GM21825 (cell line): ENCODE data around the gene CALB2.
"Not testable (repeated sequence)": the region's sequence is repeated elsewhere in the genome, so short reads cannot be mapped to it uniquely, and the experiment has no call there.

Source experiments
- ATAC-seq: cut with Tn5 transposase; IDR thresholded peaks from one replicate; pipeline ENCODE4 v1.9.1; 2021; ENCODE audit warnings: mild to moderate bottlenecking, moderate library complexity; ENCODE audit not compliant: unreplicated experiment

CALB2 gene

GRCh38 chr16:71358464-71358998 is at the start of gene CALB2:
TSS of gene CALB2 (plus strand) at chr16:71358723. CDS start at chr16:71358793, 70 bp downstream.
- ATAC-seq, result peak; percentile 79

DNA sequence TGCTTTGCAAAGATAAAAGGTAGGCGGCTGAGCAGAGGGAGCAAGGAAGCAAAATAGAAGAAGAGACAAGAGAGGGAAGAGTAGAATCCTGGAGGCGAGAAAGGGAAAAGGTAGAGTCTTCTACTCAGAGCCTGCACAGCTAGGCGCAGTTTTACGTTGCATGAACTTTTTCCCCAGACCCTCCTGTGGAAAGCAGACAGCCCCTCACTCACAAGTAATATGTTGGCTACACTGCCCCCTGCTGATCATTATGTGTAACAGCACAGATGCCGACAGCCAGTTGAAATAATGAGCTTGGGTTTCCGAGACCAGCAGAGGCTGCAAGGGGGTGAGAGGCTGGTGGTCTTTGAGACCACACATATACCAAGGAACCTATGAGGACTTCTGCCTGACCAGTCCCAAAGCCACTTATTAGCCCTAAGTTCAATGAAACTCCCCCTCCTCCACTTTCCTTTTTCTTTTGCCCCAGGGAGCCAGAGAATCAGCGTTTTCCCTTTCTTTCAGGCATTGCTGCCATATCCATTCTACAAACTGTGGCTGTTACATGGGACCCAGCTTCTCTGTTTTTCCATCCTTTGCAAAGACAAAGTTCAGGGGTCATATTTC is 46.9 kb upstream of the CALB2 start:
- no peak for ATAC-seq

- not testable (repeated sequence) for ATAC-seq
These were observed 44.9 kb upstream of the CALB2 start for GRCh38 chr16:71313591-71313990.

GRCh38 chr16:71315269-71315668 is 43.3 kb upstream of the CALB2 start:
- no peak for ATAC-seq

- no peak for ATAC-seq
These were observed 38.5 kb upstream of the CALB2 start for GRCh38 chr16:71319999-71320398.

DNA sequence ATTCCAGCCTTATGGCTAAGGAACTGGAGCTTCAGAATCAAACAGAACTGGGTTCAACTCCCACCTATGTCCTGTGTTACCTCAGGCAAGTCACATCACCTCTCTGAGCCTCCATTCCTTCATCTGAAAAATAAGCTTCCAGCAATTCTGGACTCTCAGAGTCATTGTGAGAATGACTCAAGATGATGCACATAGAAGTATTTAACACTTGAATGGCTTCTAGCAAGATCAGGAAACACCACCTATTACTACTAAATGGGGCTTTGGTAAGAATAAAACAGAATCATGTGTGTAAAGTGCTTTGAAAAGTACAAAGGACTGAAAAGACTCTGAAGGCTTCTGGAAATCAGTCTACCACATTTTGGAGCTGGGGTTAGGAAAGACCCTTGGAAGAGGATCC is 30.8 kb upstream of the CALB2 start:
- ATAC-seq, result no peak

- no peak for ATAC-seq
These were observed 30.4 kb upstream of the CALB2 start for GRCh38 chr16:71328151-71328550.

GRCh38 chr16:71337631-71338030 is 20.9 kb upstream of the CALB2 start:
- ATAC-seq, result no peak

GRCh38 chr16:71338193-71338592 is 20.3 kb upstream of the CALB2 start:
- ATAC-seq, result no peak

- ATAC-seq, result no peak
These were observed 19.9 kb upstream of the CALB2 start for GRCh38 chr16:71338632-71339031.

- no peak for ATAC-seq
These were observed 19.0 kb upstream of the CALB2 start for GRCh38 chr16:71339236-71340171.

GRCh38 chr16:71340406-71340805 is 18.1 kb upstream of the CALB2 start:
- no peak for ATAC-seq

DNA sequence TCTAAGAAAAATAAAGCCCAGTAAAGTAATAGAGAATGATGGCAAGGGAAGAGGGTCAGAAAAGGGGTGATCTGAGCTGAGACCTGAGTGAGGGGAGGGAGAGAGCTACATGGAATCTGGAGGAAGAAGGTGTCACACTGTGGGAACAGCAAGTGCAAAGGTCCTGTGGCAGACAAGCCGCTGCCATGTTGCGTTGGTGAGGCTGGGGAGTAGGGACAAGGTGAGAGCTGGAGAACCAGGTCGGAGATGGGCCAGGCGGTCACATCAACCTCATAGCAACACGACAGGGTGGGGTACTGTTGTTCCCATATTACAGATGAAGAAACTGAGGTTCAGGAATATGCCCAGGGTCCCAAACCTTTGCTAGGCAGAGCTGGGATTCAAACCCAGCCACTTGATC is 16.6 kb upstream of the CALB2 start:
- ATAC-seq, result no peak

GRCh38 chr16:71343078-71343477 is 15.4 kb upstream of the CALB2 start:
- ATAC-seq, result no peak

GRCh38 chr16:71344315-71344905 is 14.1 kb upstream of the CALB2 start:
- ATAC-seq, result no peak

DNA sequence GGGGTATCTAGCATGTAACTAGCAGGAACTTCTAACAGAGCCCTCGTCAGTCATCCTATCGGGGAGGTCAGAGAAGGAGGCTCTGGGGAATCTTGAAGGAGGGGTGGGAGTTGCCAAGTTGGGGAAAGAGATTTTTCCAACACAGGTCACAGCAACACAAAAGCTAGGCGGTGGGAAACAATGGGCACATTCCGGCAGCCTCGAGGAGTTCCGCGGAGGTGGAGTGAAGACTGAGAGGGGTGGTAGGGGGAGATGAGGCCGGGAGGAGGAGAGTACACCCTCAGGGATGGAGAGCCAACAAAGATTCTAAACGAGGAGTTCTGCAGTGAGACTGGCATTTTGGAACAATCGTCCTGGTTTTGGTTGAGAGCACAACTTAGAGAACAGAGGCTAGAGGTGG is 13.5 kb upstream of the CALB2 start:
- no peak for ATAC-seq

DNA sequence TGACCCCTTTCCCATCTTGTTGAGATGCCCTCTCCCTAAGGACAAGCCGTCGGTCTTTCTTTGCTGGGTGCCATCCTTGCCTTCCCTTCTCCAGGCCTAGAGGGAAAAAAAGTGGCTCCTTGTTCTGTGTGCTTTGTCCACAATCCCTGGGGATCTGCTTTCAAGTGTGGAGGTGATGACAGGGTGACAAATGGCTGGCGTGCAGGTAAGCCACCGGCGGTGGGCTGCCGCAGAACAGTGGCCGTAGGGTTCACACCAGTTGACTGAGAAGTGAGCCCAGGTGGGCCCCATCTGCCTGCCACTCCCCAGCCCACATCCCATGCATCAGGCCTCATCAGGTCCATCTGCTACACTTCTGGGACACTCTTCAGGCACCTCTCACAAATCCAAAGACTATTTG is 11.4 kb upstream of the CALB2 start:
- no peak for ATAC-seq

DNA sequence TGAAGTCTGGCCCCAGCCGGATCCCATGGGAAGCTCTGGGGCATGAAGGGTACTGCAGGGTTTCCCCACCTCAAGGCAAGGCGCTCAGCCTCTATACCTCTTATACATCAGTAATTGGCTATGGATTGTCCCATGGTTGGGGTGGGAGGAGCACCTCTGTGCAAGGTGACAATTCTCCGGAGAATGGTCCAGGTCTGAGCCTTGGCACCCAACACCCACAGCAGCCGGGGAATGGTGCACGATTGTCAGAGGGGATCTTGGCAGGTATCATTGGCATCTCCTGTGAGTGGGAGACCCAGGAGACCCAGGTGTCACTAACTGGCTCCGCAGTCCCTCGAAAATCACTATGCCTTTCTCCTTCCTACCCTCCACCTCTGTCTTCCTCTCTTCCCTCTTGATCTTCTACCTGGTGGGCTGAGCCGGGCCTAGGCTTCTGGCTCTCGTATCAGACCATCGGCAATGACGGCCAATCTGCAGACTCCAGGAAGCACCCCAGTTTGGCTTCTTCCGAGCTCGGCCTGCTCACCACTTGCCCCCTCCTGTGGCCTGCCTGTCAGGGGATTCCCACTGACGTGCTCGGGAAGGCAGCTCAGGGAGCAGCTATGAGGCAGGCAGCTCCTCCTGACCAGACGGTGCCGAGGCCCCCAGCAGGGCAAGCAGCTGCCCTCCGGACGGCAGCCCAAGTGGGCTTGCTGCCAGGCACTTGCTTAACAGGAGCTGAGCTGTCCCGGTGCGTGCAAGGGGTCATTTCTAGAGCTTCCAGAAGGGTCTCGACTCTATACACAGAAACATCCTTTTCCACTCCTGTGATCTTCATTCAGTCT is 10.0 kb upstream of the CALB2 start:
- no peak for ATAC-seq

- ATAC-seq, result no peak
These were observed 7.5 kb upstream of the CALB2 start for GRCh38 chr16:71350821-71351557.

- ATAC-seq, result no peak
These were observed 7.0 kb upstream of the CALB2 start for GRCh38 chr16:71351558-71351901.
